GM18867 (cell line): ENCODE results near the gene TOR1B.
"Not testable (repeated sequence)": the region's sequence is repeated elsewhere in the genome, so short reads cannot be mapped to it uniquely, and the experiment has no call there.

Experiments
- ATAC-seq: cut with Tn5 transposase; IDR thresholded peaks from one replicate; pipeline ENCODE4 v1.9.1; 2021; ENCODE audit warnings: mild to moderate bottlenecking, moderate library complexity; ENCODE audit not compliant: unreplicated experiment

Gene TOR1B

GRCh38 chr9:129802833-129803675, at the start of gene TOR1B:
TSS of gene TOR1B (plus strand) at chr9:129803184. CDS start at chr9:129803213, 29 bp downstream.
- peak; percentile 89 for ATAC-seq

- no peak for ATAC-seq
Measured at GRCh38 chr9:129755151-129755550, 47.8 kb upstream of the TOR1B start.

GRCh38 chr9:129756191-129756590, 46.8 kb upstream of the TOR1B start:
- no peak for ATAC-seq

- ATAC-seq, result no peak
Measured at GRCh38 chr9:129757045-129757444, 45.9 kb upstream of the TOR1B start.

GRCh38 chr9:129759319-129759718, 43.7 kb upstream of the TOR1B start:
- no peak for ATAC-seq

GRCh38 chr9:129759804-129760502, 43.0 kb upstream of the TOR1B start:
- ATAC-seq, result no peak

GRCh38 chr9:129760784-129761183, 42.2 kb upstream of the TOR1B start:
- ATAC-seq, result not testable (repeated sequence)

- ATAC-seq, result no peak
Measured at GRCh38 chr9:129761293-129761900, 41.6 kb upstream of the TOR1B start.

GRCh38 chr9:129761901-129762369, 41.0 kb upstream of the TOR1B start:
- ATAC-seq, result no peak

GRCh38 chr9:129762370-129762984, 40.5 kb upstream of the TOR1B start:
- not testable (repeated sequence) for ATAC-seq

- no peak for ATAC-seq
Measured at GRCh38 chr9:129762985-129763926, 39.7 kb upstream of the TOR1B start.

GRCh38 chr9:129765764-129766317, 37.1 kb upstream of the TOR1B start:
- no peak for ATAC-seq

- ATAC-seq, result no peak
Measured at GRCh38 chr9:129768486-129768885, 34.5 kb upstream of the TOR1B start.

- ATAC-seq, result no peak
Measured at GRCh38 chr9:129769669-129770068, 33.3 kb upstream of the TOR1B start.

GRCh38 chr9:129770741-129771140, 32.2 kb upstream of the TOR1B start:
- ATAC-seq, result no peak

- no peak for ATAC-seq
Measured at GRCh38 chr9:129773262-129774048, 29.5 kb upstream of the TOR1B start.

GRCh38 chr9:129774791-129775447, 28.1 kb upstream of the TOR1B start:
- no peak for ATAC-seq

GRCh38 chr9:129775448-129775798, 27.6 kb upstream of the TOR1B start:
- ATAC-seq, result no peak
